IPS-NIHi7 (cell line): ENCODE results near the gene PIK3C2B.
"Not testable (repeated sequence)": the region's sequence is repeated elsewhere in the genome, so short reads cannot be mapped to it uniquely, and the experiment has no call there.

ENCODE experiments used
- DNase-seq: peaks from one replicate; pipeline ENCODE4 v3.0.0; 2012; ENCODE audit warnings: mixed read lengths; ENCODE audit errors: extremely low spot score

PIK3C2B gene

GRCh38 chr1:204494281-204495077 is at the start of gene PIK3C2B:
PIK3C2B (minus strand) TSS chr1:204494805; CDS start chr1:204469802, 25,003 bp downstream.
- DNase-seq, result peak; percentile 93

GRCh38 chr1:204544321-204544720 is 49.7 kb upstream of the PIK3C2B start:
- no peak for DNase-seq

GRCh38 chr1:204541626-204542025 is 47.0 kb upstream of the PIK3C2B start:
- no peak for DNase-seq

- DNase-seq, result no peak
Measured at GRCh38 chr1:204532832-204533231, 38.2 kb upstream of the PIK3C2B start.

- no peak for DNase-seq
Measured at GRCh38 chr1:204530932-204531331, 36.3 kb upstream of the PIK3C2B start.

GRCh38 chr1:204529371-204529895 is 34.8 kb upstream of the PIK3C2B start:
- DNase-seq, result peak; percentile 14

GRCh38 chr1:204528677-204529076 is 34.1 kb upstream of the PIK3C2B start:
- DNase-seq, result no peak

- DNase-seq, result no peak
Measured at GRCh38 chr1:204528241-204528640, 33.6 kb upstream of the PIK3C2B start.

GRCh38 chr1:204524986-204525385 is 30.4 kb upstream of the PIK3C2B start:
- no peak for DNase-seq

- no peak for DNase-seq
Measured at GRCh38 chr1:204523605-204524215, 29.1 kb upstream of the PIK3C2B start.

- not testable (repeated sequence) for DNase-seq
Measured at GRCh38 chr1:204521941-204522521, 27.4 kb upstream of the PIK3C2B start.

GRCh38 chr1:204520834-204521709 is 26.5 kb upstream of the PIK3C2B start:
- DNase-seq, result no peak

GRCh38 chr1:204517382-204517781 is 22.8 kb upstream of the PIK3C2B start:
- DNase-seq, result not testable (repeated sequence)

- peak; percentile 91 for DNase-seq
Measured at GRCh38 chr1:204516180-204516879, 21.7 kb upstream of the PIK3C2B start, which contains the start of gene MDM4. MDM4 (plus strand) TSS chr1:204516406; CDS start chr1:204525519, 9,113 bp downstream.

- no peak for DNase-seq
Measured at GRCh38 chr1:204514828-204515227, 20.2 kb upstream of the PIK3C2B start.

GRCh38 chr1:204513117-204513716 is 18.6 kb upstream of the PIK3C2B start:
- DNase-seq, result no peak

- no peak for DNase-seq
Measured at GRCh38 chr1:204511366-204511765, 16.8 kb upstream of the PIK3C2B start.

GRCh38 chr1:204509186-204509635 is 14.6 kb upstream of the PIK3C2B start:
- DNase-seq, result no peak

GRCh38 chr1:204507317-204508105 is 12.9 kb upstream of the PIK3C2B start:
- peak; percentile 45 for DNase-seq

GRCh38 chr1:204506969-204507316 is 12.3 kb upstream of the PIK3C2B start:
- DNase-seq, result peak; percentile 43
